GM19025 (cell line): ENCODE measurements around the gene RPS27A.
A peak's percentile ranks its signal among the peaks of the same experiment; 100 is the strongest.
"Not testable (repeated sequence)": the region's sequence is repeated elsewhere in the genome, so short reads cannot be mapped to it uniquely, and the experiment has no call there.

ENCODE experiments used
- ATAC-seq: cut with Tn5 transposase; IDR thresholded peaks from one replicate; pipeline ENCODE4 v1.9.1; 2021; ENCODE audit warnings: mild to moderate bottlenecking, low read depth, moderate library complexity; ENCODE audit not compliant: unreplicated experiment

RPS27A gene

DNA sequence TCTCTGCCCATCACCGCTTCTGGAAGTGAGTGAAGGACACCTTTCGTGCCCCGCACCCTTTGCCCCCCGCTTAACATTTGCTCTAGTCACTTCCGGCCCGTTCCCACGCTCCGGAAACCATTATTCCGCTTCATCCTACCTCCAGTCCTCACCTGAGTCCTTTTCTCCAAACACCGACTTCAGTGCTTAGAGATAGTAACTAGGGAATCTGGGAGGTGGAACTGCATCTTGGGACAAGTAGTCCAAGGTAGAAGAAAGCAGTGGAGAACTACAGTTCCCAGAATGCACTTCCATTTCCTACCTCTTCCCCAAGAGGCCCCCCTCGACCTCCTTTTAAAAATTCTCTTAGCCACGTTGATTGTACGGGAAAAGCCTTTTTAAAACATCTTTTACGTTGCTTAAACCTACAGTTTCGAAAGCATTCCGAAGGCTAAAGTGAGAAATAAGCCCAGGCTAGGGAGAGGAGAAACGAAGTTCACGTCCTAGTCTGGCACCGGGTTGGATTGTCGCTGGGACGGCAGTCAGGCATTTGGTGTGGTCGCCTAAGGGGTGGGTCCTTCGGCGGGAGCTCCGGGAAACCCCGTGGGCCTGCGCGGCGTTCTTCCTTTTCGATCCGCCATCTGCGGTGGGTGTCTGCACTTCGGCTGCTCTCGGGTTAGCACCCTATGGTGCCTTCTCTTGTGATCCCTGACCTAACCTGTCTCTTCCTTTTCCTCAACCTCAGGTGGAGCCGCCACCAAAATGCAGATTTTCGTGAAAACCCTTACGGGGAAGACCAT lies at the start of gene RPS27A, which contains the start of gene CLHC1:
Gene RPS27A (plus strand): TSS at position 605 of the 779 bp plus-strand sequence. CDS start 137 bp downstream, at position 742.
Gene CLHC1 (minus strand): TSS at position 210 of the 779 bp plus-strand sequence. CDS start 9,882 bp downstream, outside the sequence.
- ATAC-seq = peak; percentile 84

GRCh38 chr2:55186837-55187236 lies 45.7 kb upstream of the RPS27A start:
- ATAC-seq = not testable (repeated sequence)

DNA sequence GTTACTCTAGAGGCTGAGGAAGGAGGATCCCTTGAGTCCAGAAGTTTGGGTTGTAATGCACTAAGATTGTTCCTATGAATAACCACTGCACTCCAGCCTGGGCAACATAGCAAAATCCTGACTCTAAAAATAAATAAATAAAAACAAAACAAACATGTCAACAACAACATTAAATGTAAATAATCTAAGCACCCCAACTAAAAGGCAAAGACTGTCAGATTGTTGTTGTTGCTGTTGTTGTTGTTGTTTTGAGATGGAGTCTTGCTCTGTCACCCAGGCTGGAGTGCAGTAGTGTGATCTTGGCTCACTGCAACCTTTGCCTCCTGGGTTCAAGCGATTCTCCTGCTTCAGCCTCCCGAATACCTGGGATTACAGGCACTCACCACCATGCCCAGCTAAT lies 40.6 kb upstream of the RPS27A start:
- ATAC-seq = not testable (repeated sequence)

DNA sequence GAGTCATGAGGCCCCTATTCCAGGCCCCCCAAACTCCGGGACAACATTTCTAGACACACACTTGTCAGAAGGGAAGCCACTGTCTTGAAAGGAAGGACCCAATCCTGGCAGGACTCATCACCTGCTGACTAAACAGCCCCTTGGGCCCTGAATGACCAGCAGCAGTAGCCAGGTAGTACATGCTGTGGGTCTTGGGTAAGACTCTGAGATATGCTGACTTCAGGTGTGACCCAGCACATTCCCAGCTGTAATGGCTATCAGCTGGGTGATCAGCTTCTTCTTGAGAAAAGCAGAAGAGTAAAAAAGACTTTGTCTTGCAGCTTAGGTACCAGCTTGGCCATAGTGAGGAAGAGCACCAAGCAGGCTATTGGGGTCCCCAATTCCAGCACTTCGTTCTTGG lies 36.0 kb upstream of the RPS27A start:
- ATAC-seq = no peak

- ATAC-seq = no peak
These were observed 32.1 kb upstream of the RPS27A start for GRCh38 chr2:55200416-55200815.

- no peak for ATAC-seq
These were observed 28.0 kb upstream of the RPS27A start for GRCh38 chr2:55204536-55204935.

GRCh38 chr2:55204950-55205349 lies 27.5 kb upstream of the RPS27A start:
- ATAC-seq = no peak

DNA sequence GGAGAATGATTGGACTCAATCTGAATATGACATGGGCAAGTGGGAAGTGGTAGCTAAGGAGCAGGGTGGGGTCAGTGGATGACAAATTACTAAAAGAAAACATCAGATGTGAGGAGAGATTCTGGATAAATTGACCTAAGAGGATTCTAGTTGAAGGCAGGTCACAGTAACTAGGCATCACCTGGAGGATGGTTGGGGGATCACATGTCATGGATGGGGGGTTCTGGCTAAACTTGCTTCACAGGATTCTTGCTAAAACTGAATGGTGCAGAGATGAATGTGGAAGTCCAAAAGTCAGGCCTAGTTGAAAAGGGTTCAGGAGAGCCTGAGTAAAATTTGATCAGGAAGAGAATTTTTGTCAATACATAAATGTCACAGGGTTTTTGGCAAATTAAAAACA lies 18.7 kb upstream of the RPS27A start:
- no peak for ATAC-seq

GRCh38 chr2:55223958-55224760 lies 8.3 kb upstream of the RPS27A start:
- no peak for ATAC-seq

- ATAC-seq = no peak
These were observed 7.7 kb upstream of the RPS27A start for GRCh38 chr2:55224761-55225261.

- ATAC-seq = no peak
These were observed 6.9 kb upstream of the RPS27A start for GRCh38 chr2:55225481-55226020.

DNA sequence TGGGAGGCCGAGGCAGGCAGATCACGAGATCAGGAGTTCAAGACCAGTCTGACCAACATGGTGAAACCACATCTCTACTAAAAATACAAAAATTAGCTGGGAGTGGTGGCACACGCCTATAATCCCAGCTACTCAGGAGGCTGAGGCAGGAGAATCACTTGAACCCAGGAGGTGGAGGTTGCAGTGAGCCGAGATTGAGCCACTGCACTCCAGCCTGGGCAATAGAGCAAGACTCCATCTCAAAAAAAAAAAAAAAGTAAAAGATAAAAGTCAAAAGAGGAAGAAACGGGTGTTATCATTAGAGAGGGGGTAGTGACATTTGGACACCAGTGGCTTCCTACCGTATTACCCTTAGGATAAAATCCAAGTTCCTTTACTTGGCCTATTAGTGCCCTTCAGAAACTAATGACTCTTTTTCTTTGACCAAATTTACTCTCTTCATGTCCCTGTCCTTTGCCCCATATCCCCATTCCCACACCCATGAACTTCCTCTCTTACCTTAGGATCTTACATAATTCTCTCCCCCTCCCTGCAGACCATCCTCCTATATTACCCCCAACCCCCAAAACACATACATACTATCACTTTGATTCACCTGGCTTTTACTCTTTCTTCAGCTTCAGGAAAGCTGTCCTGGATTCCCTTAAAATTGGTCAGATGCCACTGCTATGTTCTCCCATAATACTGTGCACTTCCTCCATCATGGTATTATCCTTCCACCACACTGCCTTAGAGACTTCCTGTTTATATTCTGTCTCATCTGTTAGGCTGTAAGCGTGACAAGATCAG lies 4.9 kb upstream of the RPS27A start:
- ATAC-seq = not testable (repeated sequence)

DNA sequence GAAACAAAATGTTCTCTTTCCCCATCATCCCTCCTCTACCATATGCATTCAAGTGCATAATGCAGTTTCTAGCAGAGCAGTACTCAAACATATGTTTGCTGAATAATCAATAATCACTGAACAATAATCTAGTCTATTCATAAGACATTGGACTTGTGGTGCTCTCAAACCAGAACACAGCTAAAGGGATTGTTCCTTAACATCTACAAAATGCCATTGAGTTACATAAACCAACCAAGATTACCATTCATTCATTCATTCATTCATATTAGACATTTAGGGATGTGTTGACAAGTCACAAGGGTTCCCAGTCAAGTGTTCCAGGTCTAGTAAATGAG lies 4.3 kb upstream of the RPS27A start:
- ATAC-seq = no peak

- no peak for ATAC-seq
These were observed 3.3 kb upstream of the RPS27A start for GRCh38 chr2:55229221-55229620.

- no peak for ATAC-seq
These were observed 1.9 kb upstream of the RPS27A start for GRCh38 chr2:55230551-55230950.

DNA sequence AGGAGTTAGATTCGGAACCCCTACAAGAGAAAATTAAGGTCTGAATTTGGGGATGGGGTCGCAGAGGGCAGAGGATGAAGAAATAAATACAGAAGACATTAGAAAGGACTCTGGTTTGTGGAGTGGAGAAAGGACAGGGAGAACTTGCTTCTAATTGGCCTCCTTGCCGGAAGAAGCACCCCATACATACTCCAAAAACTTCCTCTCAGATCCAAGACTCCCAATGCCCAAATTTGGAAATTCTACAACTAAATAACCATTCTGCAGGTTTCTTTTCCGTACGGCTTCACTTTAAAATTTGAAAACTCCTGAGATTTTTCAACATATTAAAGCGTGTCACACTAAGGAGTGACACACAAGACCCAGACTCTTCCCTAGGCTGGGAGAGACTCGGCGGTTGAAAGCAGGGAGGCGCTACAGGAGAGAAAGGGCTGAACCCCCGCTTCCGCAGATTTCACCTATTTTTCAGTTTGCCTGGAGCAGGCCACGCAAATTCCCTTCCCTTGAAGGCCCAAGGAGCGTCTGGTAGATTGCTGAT lies 873 bp upstream of the RPS27A start:
- ATAC-seq = no peak

DNA sequence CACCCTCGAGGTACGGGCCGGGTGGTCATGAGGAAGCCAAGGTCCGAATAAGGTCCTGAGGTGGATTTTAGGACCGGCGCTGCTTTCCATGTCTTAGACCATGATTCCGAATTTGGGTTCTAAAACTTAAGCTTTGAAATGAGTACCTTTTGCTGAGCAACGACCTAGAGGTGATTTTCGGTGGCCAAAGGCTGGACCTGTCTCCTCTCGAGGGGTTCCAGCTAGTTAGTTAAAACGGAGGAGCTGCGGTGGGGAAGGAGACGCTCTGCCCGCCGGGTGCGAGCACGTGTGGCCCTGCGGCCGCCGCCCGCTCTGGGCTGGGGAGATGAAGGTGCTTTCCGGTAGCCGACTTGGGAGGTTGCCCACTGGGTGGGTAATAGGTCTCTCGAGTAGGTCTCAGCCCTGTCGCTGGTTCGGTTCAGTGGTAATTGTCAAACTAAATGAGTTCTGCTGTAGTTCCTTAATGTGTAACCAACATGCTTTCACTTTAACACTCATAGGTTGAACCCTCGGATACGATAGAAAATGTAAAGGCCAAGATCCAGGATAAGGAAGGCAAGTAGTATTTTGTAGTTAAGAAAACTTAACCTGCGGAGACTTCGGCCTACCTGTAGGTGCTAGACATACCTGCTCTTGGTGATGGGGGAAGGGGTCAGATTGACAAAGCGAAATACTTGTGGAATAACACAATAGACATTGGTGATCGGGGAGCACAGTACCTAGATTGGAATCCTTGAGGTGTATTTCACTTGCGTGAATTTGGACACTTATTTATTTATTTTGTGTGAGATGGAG lies 572 bp downstream of the RPS27A start:
- ATAC-seq = peak; percentile 7

DNA sequence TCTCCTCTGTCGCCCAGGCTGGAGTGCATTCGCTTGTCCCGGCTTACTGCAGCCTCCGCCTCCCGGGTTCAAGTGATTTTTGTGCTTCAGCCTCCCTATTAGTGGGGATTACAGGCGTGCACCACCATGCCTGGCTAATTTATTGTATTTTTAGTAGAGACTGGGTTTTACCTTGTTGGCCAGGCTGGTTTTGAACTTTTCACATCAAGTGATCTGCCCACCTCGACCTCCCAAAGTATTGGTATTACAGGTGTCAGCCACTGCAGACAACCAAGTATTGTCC lies 1.1 kb downstream of the RPS27A start:
- ATAC-seq = no peak

DNA sequence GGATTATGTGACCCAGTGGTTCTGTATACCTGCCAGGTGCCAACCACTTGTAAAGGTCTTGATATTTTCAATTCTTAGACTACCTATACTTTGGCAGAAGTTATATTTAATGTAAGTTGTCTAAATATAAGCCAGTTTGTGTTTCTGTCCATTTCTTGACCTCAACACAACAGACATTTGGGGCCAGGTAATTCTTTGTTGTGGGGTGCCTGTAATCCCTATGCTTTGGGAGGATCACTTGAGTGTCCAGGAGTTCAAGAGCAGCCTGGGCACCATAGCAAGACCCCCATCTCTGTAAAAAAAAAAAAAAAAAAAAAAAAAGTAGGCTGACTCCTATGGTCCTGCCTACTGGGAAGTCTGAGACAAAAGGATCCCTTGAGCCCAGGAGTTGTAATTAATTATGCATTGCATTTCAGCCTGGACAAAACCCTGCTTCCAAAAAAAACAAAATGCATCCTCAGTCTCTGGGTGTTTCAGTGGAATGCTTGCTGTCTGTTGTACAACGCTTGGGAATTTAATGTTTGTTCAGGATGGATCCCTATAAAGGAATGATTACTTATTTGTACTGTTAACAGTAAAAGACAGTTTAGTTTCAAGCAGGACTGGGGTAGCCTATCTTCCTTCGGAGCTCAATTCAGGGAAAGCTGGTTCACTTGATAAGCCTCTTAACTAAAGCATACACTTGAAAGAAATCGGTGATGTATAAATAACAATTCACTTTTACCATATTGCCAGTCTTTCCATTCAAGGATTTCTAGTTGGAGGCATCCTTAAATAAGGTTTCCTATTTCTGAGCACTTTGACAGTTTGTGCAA lies 3.4 kb downstream of the RPS27A start:
- no peak for ATAC-seq
